Measurements from ENCODE around the gene ALDH3B1.
A peak's percentile ranks its signal among the peaks of the same experiment; 100 is the strongest.

Gene ALDH3B1

GRCh38 chr11:67996051-67996450 lies 14.1 kb upstream of the ALDH3B1 start:
- intact Hi-C loops (cut with DNase I), result no loop called here
- no peak for DNase-seq

- DNase-seq, result peak in 5 of 42 donors; percentile 29 to 51 (median 36)
- intact Hi-C loops (cut with DNase I), result no loop called here
These were observed 13.3 kb upstream of the ALDH3B1 start for GRCh38 chr11:67996622-67997474.

DNA sequence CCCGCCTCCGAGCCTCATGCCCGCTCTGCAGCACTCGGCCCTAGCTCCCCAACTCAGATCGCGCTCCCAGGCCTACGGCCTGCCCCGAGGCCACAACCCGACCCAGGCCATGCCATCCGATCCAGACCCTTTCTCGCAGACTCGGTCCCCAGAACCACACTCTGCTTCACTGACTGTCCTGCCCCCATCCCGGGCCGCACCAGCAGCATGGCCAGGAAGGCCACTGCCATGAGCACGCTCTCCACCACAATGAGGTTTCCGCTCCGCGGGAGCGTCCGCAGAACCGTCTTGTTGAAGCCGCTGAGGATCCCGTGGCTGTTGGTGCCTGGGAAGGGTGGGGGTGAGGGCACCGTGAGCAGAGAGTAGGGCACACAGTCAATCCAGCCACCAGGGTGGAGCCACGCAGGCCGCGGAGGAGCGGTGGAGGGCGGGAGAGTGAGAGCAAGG lies 12.6 kb upstream of the ALDH3B1 start:
- DNase-seq, result peak in 2 of 42 donors; percentile 6 to 16
- intact Hi-C loops (cut with DNase I), result no loop called here

GRCh38 chr11:67998150-67999045 lies 11.7 kb upstream of the ALDH3B1 start:
- DNase-seq, result peak in 2 of 42 donors; percentile 10 to 24
- intact Hi-C loops (cut with DNase I), result no loop called here

GRCh38 chr11:67999201-67999629 lies 10.9 kb upstream of the ALDH3B1 start:
- intact Hi-C loops (cut with DNase I), result no loop called here

GRCh38 chr11:67999704-68000103 lies 10.4 kb upstream of the ALDH3B1 start:
- intact Hi-C loops (cut with DNase I), result no loop called here
- no peak for DNase-seq

More at GRCh38 chr11:67999201-67999629, 10.9 kb upstream of the ALDH3B1 start:
- no peak for DNase-seq

DNA sequence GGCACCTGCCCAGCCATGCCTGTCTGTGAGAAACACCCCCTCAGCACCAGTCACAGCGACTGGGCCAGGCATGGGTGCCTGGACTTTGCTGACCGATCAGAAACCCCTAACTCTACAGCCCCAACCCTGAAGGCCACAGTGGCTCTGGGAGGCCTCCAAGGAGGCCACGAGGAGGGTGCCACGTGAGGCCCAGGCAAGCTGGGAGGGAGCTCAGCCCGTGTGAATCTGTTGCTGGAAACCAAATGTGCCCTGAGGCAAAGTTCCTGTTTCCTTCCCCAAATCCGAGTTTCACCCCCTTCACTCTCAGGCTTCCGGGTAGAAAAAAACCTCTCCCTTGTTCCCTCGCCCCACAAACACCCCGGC lies 7.6 kb upstream of the ALDH3B1 start:
- intact Hi-C loops (cut with DNase I), result no loop called here
- DNase-seq, result peak in 3 of 42 donors; percentile 21 to 44 (median 22)

DNA sequence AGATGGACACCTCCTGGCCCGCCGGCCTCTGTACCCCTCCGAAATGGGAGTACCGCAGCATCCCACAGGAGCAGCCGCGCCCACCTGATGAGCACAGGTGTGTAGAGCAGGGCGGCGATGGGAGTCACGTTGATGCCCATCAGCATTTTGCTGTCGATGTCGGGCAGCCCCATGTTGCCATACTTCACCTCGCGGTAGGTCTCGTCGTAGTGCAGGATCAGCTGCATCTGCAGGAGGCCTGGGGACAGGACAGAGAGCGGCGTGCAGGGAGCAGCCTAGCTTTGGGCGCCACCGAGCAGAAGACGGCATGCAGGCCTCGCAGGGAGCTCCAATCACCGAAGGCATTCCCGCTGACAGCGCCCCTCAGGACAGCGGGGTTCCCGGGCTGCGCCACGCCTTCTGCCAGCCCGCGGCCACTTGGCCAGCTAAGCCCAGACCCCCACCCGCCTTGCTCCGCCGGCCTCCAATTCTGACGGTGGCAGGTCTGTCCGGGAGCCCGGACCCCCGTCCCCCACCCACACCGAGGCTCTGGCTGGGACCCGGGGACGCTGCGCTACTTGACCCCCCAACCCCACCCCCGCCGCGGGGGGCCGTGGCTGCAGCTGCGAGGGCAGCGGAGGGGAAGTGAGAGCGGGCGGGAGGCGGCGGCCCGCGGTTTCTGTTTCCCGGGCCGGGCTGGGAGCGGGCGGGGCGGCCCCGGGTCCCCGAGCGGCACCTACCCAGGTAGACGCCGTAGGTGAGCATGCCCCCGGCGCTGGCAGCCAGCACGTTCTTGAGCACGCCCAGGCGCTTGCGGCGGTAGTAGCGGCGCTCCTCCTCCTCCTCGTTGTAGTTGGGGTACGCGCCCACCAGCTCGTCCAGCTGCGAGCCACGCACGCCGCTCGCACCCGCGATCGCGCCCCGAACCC lies 6.9 kb upstream of the ALDH3B1 start:
- intact Hi-C loops (cut with DNase I), result no loop called here
- DNase-seq, result peak in 27 of 42 donors; percentile 29 to 71 (median 51)

GRCh38 chr11:68003846-68004550 lies 6.1 kb upstream of the ALDH3B1 start, which contains the start of gene UNC93B1:
TSS of gene UNC93B1 (minus strand) at chr11:68004097. CDS start at chr11:68004043, 54 bp downstream.
- DNase-seq, result peak; percentile 42 to 86 (median 68)
- intact Hi-C loops (cut with DNase I), result no loop called here

GRCh38 chr11:68004551-68005335 lies 5.4 kb upstream of the ALDH3B1 start:
- DNase-seq, result peak; percentile 49 to 92 (median 80)
- intact Hi-C loops (cut with DNase I), result no loop called here

DNA sequence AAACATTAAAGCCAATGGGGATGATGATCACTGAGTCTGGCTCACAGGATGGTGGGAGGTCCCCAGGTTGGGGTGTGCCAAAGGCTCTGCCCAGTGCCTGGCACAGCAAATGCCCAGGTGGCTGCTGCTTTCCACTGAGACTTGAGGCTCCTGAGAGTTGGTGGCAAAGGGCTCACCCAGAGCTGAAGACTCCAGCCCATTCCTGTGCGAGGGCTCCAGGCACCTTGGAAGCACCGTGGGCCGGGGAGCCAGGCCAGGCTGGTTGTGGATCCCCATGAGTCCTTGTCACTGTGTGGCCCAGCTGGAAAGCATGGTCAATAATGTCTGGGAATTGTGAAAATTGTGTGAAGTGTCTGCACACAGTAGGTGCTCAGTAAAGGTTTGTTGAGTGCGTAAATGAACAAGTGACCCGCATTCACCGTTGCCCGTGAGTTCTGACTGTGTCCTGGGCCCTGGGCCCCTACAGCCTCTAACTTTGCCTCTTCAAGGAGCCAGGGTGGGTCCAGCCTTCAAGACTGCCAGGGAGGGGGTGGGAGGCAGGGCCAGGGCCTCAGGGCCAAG lies 3.4 kb upstream of the ALDH3B1 start:
- DNase-seq, result no peak
- intact Hi-C loops (cut with DNase I), result no loop called here

- intact Hi-C loops (cut with DNase I), result no loop called here
- peak in 1 of 42 donors; percentile 3 for DNase-seq
These were observed 2.4 kb upstream of the ALDH3B1 start for GRCh38 chr11:68007498-68008380.

GRCh38 chr11:68008381-68009337 lies 1.5 kb upstream of the ALDH3B1 start:
- intact Hi-C loops (cut with DNase I), result no loop called here
- DNase-seq, result peak in 11 of 42 donors; percentile 33 to 72 (median 48)

- peak in 1 of 42 donors; percentile 8 for DNase-seq
- intact Hi-C loops (cut with DNase I), result loop anchor here (10.0 kb wide), 1 partner anchor 195 kb away; no protein-coding TSS in a partner anchor
These were observed 587 bp upstream of the ALDH3B1 start for GRCh38 chr11:68009391-68010089.

All from head of caudate nucleus (tissue), 42 donors.